ENCODE data around the gene GPR158.
A peak's percentile ranks its signal among the peaks of the same experiment; 100 is the strongest.

The GPR158 gene

GRCh38 chr10:25417611-25418010 lies 242.8 kb downstream of the GPR158 start:
- Histone ChIP-seq H2AFZ (ENCODE audit: low read length) (no peak overlapping the region), H2BK120ac (ENCODE audit: low read depth, low read length) (no peak overlapping the region), H3K14ac (ENCODE audit: low read length) (no peak overlapping the region), H3K79me1 (ENCODE audit: low read depth, low read length) (no peaks in the 10 kb centered on the region), H3K4me2 (ENCODE audit: insufficient read depth, low read length, poor library complexity, severe bottlenecking) (no peak overlapping the region), H3K9ac (ENCODE audit: low read depth, low read length, poor library complexity) (no peak overlapping the region), H3K4ac (ENCODE audit: low read length) (no peak overlapping the region), H3K27me3 (ENCODE audit: control insufficient read depth in 3 of 3, insufficient read depth in 3 of 3, low read depth in 1 of 3, low read length in 3 of 3) (no peaks in the 10 kb centered on the region), H3K23ac (ENCODE audit: low read depth, low read length, poor library complexity) (no peak overlapping the region), H3K18ac (ENCODE audit: low read length) (no peak overlapping the region), H3K4me3 (ENCODE audit: low read length in 2 of 2) (no peak overlapping the region), H2BK15ac (ENCODE audit: low read length) (no peak overlapping the region), H2BK5ac (ENCODE audit: low read length) (no peak overlapping the region), H4K8ac (ENCODE audit: low read depth, low read length) (no peak overlapping the region), H3K9me3 (replicated peaks in 1 of 2; ENCODE audit: control insufficient read depth in 2 of 2, insufficient read depth in 1 of 2, low read depth in 1 of 2, low read length in 2 of 2) (peaks cover 0 to 3% of the 10 kb centered on the region in 2 donors), H2BK12ac (ENCODE audit: low read length) (no peak overlapping the region), H3K4me1 (ENCODE audit: control insufficient read depth in 2 of 2, insufficient read depth in 1 of 2, low read depth in 1 of 2, low read length in 2 of 2) (no peaks in the 10 kb centered on the region), H2AK5ac (ENCODE audit: low read depth, low read length) (no peak overlapping the region), H3K27ac (replicated peaks; ENCODE audit: low read length) (no peak overlapping the region), H3K36me3 (replicated peaks in 1 of 2; ENCODE audit: control insufficient read depth in 2 of 2, insufficient read depth in 2 of 2, low read length in 2 of 2) (no peaks in the 10 kb centered on the region), H4K91ac (ENCODE audit: low read depth, low read length, poor library complexity) (no peak overlapping the region)
- no peak for DNase-seq (ENCODE audit: low spot score)
- WGBS, 2 donors (ENCODE audit: extremely low coverage in 2 of 2, insufficient read length in 2 of 2, insufficient replicate concordance in 1 of 2) = no CpG with 5 or more reads among the region's 2 CpGs

DNA sequence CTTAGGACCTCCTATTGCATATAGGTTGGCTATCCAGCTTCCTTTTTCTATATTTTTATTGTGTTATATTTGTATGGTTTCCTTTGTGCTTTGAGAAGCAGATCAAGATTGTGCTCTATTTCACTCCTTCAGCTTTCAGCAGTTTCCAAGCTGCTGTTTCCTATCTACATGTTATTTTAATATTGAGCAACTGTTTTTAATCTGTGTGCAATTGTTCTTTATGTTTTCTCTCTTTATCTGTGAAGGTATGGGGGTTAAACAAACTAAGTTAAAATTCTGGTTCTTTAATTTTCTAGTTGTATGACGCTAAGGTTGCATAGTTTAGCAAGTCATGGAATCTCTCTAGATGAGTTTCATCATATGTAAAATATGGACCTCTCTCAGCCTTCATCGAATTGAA lies 251.0 kb downstream of the GPR158 start:
- H4K8ac ChIP-seq (ENCODE audit: low read depth, low read length) = no peak overlapping the region
- H3K27ac ChIP-seq (replicated peaks; ENCODE audit: low read length) = no peak overlapping the region
- no peaks in the 10 kb centered on the region for H3K27me3 ChIP-seq (ENCODE audit: control insufficient read depth in 3 of 3, insufficient read depth in 3 of 3, low read depth in 1 of 3, low read length in 3 of 3)
- no peak overlapping the region for H2AFZ ChIP-seq (ENCODE audit: low read length)
- no peak overlapping the region for H2BK12ac ChIP-seq (ENCODE audit: low read length)
- H3K4ac ChIP-seq (ENCODE audit: low read length) = no peak overlapping the region
- no peak for DNase-seq (ENCODE audit: low spot score)
- no peaks in the 10 kb centered on the region for H3K79me1 ChIP-seq (ENCODE audit: low read depth, low read length)
- no peaks in the 10 kb centered on the region for H3K4me1 ChIP-seq (ENCODE audit: control insufficient read depth in 2 of 2, insufficient read depth in 1 of 2, low read depth in 1 of 2, low read length in 2 of 2)
- no peak overlapping the region for H3K14ac ChIP-seq (ENCODE audit: low read length)
- H2AK5ac ChIP-seq (ENCODE audit: low read depth, low read length) = no peak overlapping the region
- no peak overlapping the region for H4K91ac ChIP-seq (ENCODE audit: low read depth, low read length, poor library complexity)
- no peak overlapping the region for H3K9ac ChIP-seq (ENCODE audit: low read depth, low read length, poor library complexity)
- no CpG with 5 or more reads among the region's 2 CpGs for WGBS, 2 donors (ENCODE audit: extremely low coverage in 2 of 2, insufficient read length in 2 of 2, insufficient replicate concordance in 1 of 2)
- no peak overlapping the region for H3K18ac ChIP-seq (ENCODE audit: low read length)
- H3K23ac ChIP-seq (ENCODE audit: low read depth, low read length, poor library complexity) = no peak overlapping the region
- H3K36me3 ChIP-seq (replicated peaks in 1 of 2; ENCODE audit: control insufficient read depth in 2 of 2, insufficient read depth in 2 of 2, low read length in 2 of 2) = no peaks in the 10 kb centered on the region
- no peak overlapping the region for H2BK5ac ChIP-seq (ENCODE audit: low read length)
- H3K9me3 ChIP-seq (replicated peaks in 1 of 2; ENCODE audit: control insufficient read depth in 2 of 2, insufficient read depth in 1 of 2, low read depth in 1 of 2, low read length in 2 of 2) = peaks cover 0 to 3% of the 10 kb centered on the region in 2 donors
- H2BK120ac ChIP-seq (ENCODE audit: low read depth, low read length) = no peak overlapping the region
- no peak overlapping the region for H2BK15ac ChIP-seq (ENCODE audit: low read length)
- no peak overlapping the region for H3K4me3 ChIP-seq (ENCODE audit: low read length in 2 of 2)
- H3K4me2 ChIP-seq (ENCODE audit: insufficient read depth, low read length, poor library complexity, severe bottlenecking) = no peak overlapping the region

- Histone ChIP-seq H3K27ac (replicated peaks; ENCODE audit: low read length) (no peak overlapping the region), H3K4me1 (ENCODE audit: control insufficient read depth in 2 of 2, insufficient read depth in 1 of 2, low read depth in 1 of 2, low read length in 2 of 2) (no peaks in the 10 kb centered on the region), H4K91ac (ENCODE audit: low read depth, low read length, poor library complexity) (no peak overlapping the region), H3K18ac (ENCODE audit: low read length) (no peak overlapping the region), H3K14ac (ENCODE audit: low read length) (no peak overlapping the region), H3K9ac (ENCODE audit: low read depth, low read length, poor library complexity) (no peak overlapping the region), H3K79me1 (ENCODE audit: low read depth, low read length) (no peaks in the 10 kb centered on the region), H3K4ac (ENCODE audit: low read length) (no peak overlapping the region), H3K9me3 (replicated peaks in 1 of 2; ENCODE audit: control insufficient read depth in 2 of 2, insufficient read depth in 1 of 2, low read depth in 1 of 2, low read length in 2 of 2) (no peaks in the 10 kb centered on the region), H2BK120ac (ENCODE audit: low read depth, low read length) (no peak overlapping the region), H3K23ac (ENCODE audit: low read depth, low read length, poor library complexity) (no peak overlapping the region), H3K4me3 (ENCODE audit: low read length in 2 of 2) (no peak overlapping the region), H2AK5ac (ENCODE audit: low read depth, low read length) (no peak overlapping the region), H4K8ac (ENCODE audit: low read depth, low read length) (no peak overlapping the region), H3K36me3 (replicated peaks in 1 of 2; ENCODE audit: control insufficient read depth in 2 of 2, insufficient read depth in 2 of 2, low read length in 2 of 2) (no peaks in the 10 kb centered on the region), H3K4me2 (ENCODE audit: insufficient read depth, low read length, poor library complexity, severe bottlenecking) (no peak overlapping the region), H2BK15ac (ENCODE audit: low read length) (no peak overlapping the region), H3K27me3 (ENCODE audit: control insufficient read depth in 3 of 3, insufficient read depth in 3 of 3, low read depth in 1 of 3, low read length in 3 of 3) (no peaks in the 10 kb centered on the region), H2BK12ac (ENCODE audit: low read length) (no peak overlapping the region), H2AFZ (ENCODE audit: low read length) (no peak overlapping the region), H2BK5ac (ENCODE audit: low read length) (no peak overlapping the region)
- no peak for DNase-seq (ENCODE audit: low spot score)
- no CpG with 5 or more reads among the region's 2 CpGs for WGBS, 2 donors (ENCODE audit: extremely low coverage in 2 of 2, insufficient read length in 2 of 2, insufficient replicate concordance in 1 of 2)
These were observed 261.6 kb downstream of the GPR158 start for GRCh38 chr10:25436431-25436830.

- no peak overlapping the region for H3K4me2 ChIP-seq (ENCODE audit: insufficient read depth, low read length, poor library complexity, severe bottlenecking)
- H3K27ac ChIP-seq (replicated peaks; ENCODE audit: low read length) = no peak overlapping the region
- H3K9ac ChIP-seq (ENCODE audit: low read depth, low read length, poor library complexity) = no peak overlapping the region
- WGBS, 2 donors (ENCODE audit: extremely low coverage in 2 of 2, insufficient read length in 2 of 2, insufficient replicate concordance in 1 of 2) = no CpG with 5 or more reads among the region's 1 CpG
- H3K36me3 ChIP-seq (replicated peaks in 1 of 2; ENCODE audit: control insufficient read depth in 2 of 2, insufficient read depth in 2 of 2, low read length in 2 of 2) = no peaks in the 10 kb centered on the region
- no peak overlapping the region for H3K14ac ChIP-seq (ENCODE audit: low read length)
- H3K4me1 ChIP-seq (ENCODE audit: control insufficient read depth in 2 of 2, insufficient read depth in 1 of 2, low read depth in 1 of 2, low read length in 2 of 2) = no peaks in the 10 kb centered on the region
- H3K4ac ChIP-seq (ENCODE audit: low read length) = no peak overlapping the region
- H3K9me3 ChIP-seq (replicated peaks in 1 of 2; ENCODE audit: control insufficient read depth in 2 of 2, insufficient read depth in 1 of 2, low read depth in 1 of 2, low read length in 2 of 2) = no peaks in the 10 kb centered on the region
- peak overlapping the region; percentile 54 for H2AFZ ChIP-seq (ENCODE audit: low read length)
- no peak overlapping the region for H4K91ac ChIP-seq (ENCODE audit: low read depth, low read length, poor library complexity)
- H2BK15ac ChIP-seq (ENCODE audit: low read length) = no peak overlapping the region
- no peak overlapping the region for H2AK5ac ChIP-seq (ENCODE audit: low read depth, low read length)
- no peak overlapping the region for H2BK5ac ChIP-seq (ENCODE audit: low read length)
- H3K27me3 ChIP-seq (ENCODE audit: control insufficient read depth in 3 of 3, insufficient read depth in 3 of 3, low read depth in 1 of 3, low read length in 3 of 3) = no peaks in the 10 kb centered on the region
- no peak overlapping the region for H2BK12ac ChIP-seq (ENCODE audit: low read length)
- no peaks in the 10 kb centered on the region for H3K79me1 ChIP-seq (ENCODE audit: low read depth, low read length)
- H3K23ac ChIP-seq (ENCODE audit: low read depth, low read length, poor library complexity) = no peak overlapping the region
- no peak overlapping the region for H3K18ac ChIP-seq (ENCODE audit: low read length)
- H3K4me3 ChIP-seq (ENCODE audit: low read length in 2 of 2) = no peak overlapping the region
- no peak overlapping the region for H2BK120ac ChIP-seq (ENCODE audit: low read depth, low read length)
- DNase-seq (ENCODE audit: low spot score) = no peak
- no peak overlapping the region for H4K8ac ChIP-seq (ENCODE audit: low read depth, low read length)
These were observed 266.5 kb downstream of the GPR158 start for GRCh38 chr10:25441270-25441669.
